KOPT-K1 (cell line): Measurements from ENCODE around the gene SSPN.

ENCODE experiments used
- H3K27ac ChIP-seq: fragments of 200-600 bp; sonication (generic); 2 replicates; pipeline ENCODE4 v1.5.1; 2016; ENCODE audit warnings: antibody characterized with exemption, mild to moderate bottlenecking, low read depth, low read length; ENCODE audit not compliant: poor library complexity, severe bottlenecking
- H3K36me3 ChIP-seq: fragments of 200-600 bp; sonication (generic); 2 replicates; pipeline ENCODE4 v1.5.1; 2017; ENCODE audit warnings: antibody characterized with exemption, mild to moderate bottlenecking, low read length, moderate library complexity; ENCODE audit not compliant: insufficient read depth
- H3K9me3 ChIP-seq: fragments of 200-600 bp; sonication (generic); 2 replicates; pipeline ENCODE4 v1.5.1; 2017; ENCODE audit warnings: antibody characterized with exemption, low read length, mild to moderate bottlenecking; ENCODE audit not compliant: insufficient read depth, poor library complexity, severe bottlenecking

SSPN gene

GRCh38 chr12:26172946-26173552, 22.3 kb upstream of the SSPN start:
- no peak overlapping the region for H3K27ac ChIP-seq
- H3K36me3 ChIP-seq: no peaks in the 10 kb centered on the region
- no peaks in the 10 kb centered on the region for H3K9me3 ChIP-seq

- Histone ChIP-seq H3K27ac (no peak overlapping the region), H3K9me3 (no peaks in the 10 kb centered on the region), H3K36me3 (no peaks in the 10 kb centered on the region)
These were observed 18.6 kb upstream of the SSPN start for GRCh38 chr12:26176725-26177124.

GRCh38 chr12:26177283-26177682, 18.1 kb upstream of the SSPN start:
- H3K9me3 ChIP-seq: no peaks in the 10 kb centered on the region
- no peak overlapping the region for H3K27ac ChIP-seq
- H3K36me3 ChIP-seq: no peaks in the 10 kb centered on the region

GRCh38 chr12:26179826-26180225, 15.5 kb upstream of the SSPN start:
- Histone ChIP-seq H3K9me3 (no peaks in the 10 kb centered on the region), H3K36me3 (no peaks in the 10 kb centered on the region), H3K27ac (no peak overlapping the region)

GRCh38 chr12:26182377-26182776, 13.0 kb upstream of the SSPN start:
- no peaks in the 10 kb centered on the region for H3K9me3 ChIP-seq
- no peaks in the 10 kb centered on the region for H3K36me3 ChIP-seq
- no peak overlapping the region for H3K27ac ChIP-seq

GRCh38 chr12:26185532-26186320, 9.6 kb upstream of the SSPN start:
- Histone ChIP-seq H3K27ac (no peak overlapping the region), H3K9me3 (no peaks in the 10 kb centered on the region), H3K36me3 (no peaks in the 10 kb centered on the region)

- no peak overlapping the region for H3K27ac ChIP-seq
- no peaks in the 10 kb centered on the region for H3K36me3 ChIP-seq
- no peaks in the 10 kb centered on the region for H3K9me3 ChIP-seq
These were observed 8.2 kb upstream of the SSPN start for GRCh38 chr12:26187014-26187798.

- Histone ChIP-seq H3K27ac (no peak overlapping the region), H3K9me3 (no peaks in the 10 kb centered on the region), H3K36me3 (no peaks in the 10 kb centered on the region)
These were observed 7.2 kb upstream of the SSPN start for GRCh38 chr12:26188127-26188526.

- Histone ChIP-seq H3K36me3 (no peaks in the 10 kb centered on the region), H3K27ac (no peak overlapping the region), H3K9me3 (no peaks in the 10 kb centered on the region)
These were observed 6.7 kb upstream of the SSPN start for GRCh38 chr12:26188641-26189040.

- Histone ChIP-seq H3K9me3 (no peaks in the 10 kb centered on the region), H3K36me3 (no peaks in the 10 kb centered on the region), H3K27ac (no peak overlapping the region)
These were observed 3.2 kb upstream of the SSPN start for GRCh38 chr12:26192142-26192541.

GRCh38 chr12:26193539-26193938, 1.8 kb upstream of the SSPN start:
- Histone ChIP-seq H3K27ac (no peak overlapping the region), H3K9me3 (no peaks in the 10 kb centered on the region), H3K36me3 (no peaks in the 10 kb centered on the region)

- H3K27ac ChIP-seq: no peak overlapping the region
- H3K9me3 ChIP-seq: no peaks in the 10 kb centered on the region
- H3K36me3 ChIP-seq: no peaks in the 10 kb centered on the region
These were observed 458 bp downstream of the SSPN start for GRCh38 chr12:26195641-26196420.

GRCh38 chr12:26196421-26196716, 996 bp downstream of the SSPN start:
- no peaks in the 10 kb centered on the region for H3K36me3 ChIP-seq
- H3K9me3 ChIP-seq: no peaks in the 10 kb centered on the region
- no peak overlapping the region for H3K27ac ChIP-seq

- no peaks in the 10 kb centered on the region for H3K9me3 ChIP-seq
- H3K36me3 ChIP-seq: no peaks in the 10 kb centered on the region
- no peak overlapping the region for H3K27ac ChIP-seq
These were observed 2.5 kb downstream of the SSPN start for GRCh38 chr12:26197832-26198231.

GRCh38 chr12:26198742-26199141, 3.4 kb downstream of the SSPN start:
- H3K9me3 ChIP-seq: no peaks in the 10 kb centered on the region
- H3K27ac ChIP-seq: no peak overlapping the region

More at GRCh38 chr12:26198742-26199141, 3.4 kb downstream of the SSPN start:
- no peaks in the 10 kb centered on the region for H3K36me3 ChIP-seq
